DND-41 (cell line): ENCODE results near the gene APOL3.

ENCODE experiments used
- EZH2 ChIP-seq: IDR thresholded peaks from 3 replicates; pipeline ENCODE4 v1.6.1; 2012; ENCODE audit warnings: borderline replicate concordance, low read depth, mild to moderate bottlenecking, moderate library complexity, low read length, inconsistent platforms; ENCODE audit not compliant: severe bottlenecking
- TF ChIP-seq, protein P1 (sequence below): IDR thresholded peaks from 2 replicates; pipeline ENCODE4 v1.5.1; 2012; ENCODE audit warnings: borderline replicate concordance, low read length, moderate library complexity, mild to moderate bottlenecking; ENCODE audit not compliant: poor library complexity, severe bottlenecking; ENCODE audit errors: extremely low read depth

DNA sequence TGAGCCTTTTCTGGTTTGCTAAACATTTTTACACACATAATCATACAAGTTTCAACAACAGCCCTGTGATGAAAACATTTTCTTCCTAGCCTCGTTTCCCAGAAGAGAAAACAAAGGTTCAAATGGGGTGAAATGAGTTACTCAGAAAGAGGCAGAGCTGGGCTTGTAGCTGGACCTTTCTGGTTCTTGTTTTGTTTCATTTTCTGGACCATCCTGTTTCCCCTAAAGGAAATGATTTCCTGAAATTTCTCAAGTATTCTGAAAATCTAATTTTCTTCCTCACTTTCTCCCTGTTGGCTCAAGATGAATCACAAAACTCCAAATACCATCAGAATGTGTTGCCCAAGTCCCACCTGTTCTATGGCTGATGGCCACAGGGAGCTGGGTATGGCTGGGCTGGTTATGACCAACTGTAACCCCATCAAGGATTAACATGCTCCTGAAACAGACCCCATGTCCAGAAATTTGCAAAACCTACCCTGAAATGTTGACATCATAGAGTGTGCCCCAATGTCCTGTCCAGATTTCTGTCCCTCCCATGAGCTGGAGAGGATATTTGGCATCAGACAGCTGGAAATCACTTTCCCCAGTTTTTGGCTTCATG lies 47.7 kb upstream of the APOL3 start:
- TF ChIP-seq, protein P1, sequence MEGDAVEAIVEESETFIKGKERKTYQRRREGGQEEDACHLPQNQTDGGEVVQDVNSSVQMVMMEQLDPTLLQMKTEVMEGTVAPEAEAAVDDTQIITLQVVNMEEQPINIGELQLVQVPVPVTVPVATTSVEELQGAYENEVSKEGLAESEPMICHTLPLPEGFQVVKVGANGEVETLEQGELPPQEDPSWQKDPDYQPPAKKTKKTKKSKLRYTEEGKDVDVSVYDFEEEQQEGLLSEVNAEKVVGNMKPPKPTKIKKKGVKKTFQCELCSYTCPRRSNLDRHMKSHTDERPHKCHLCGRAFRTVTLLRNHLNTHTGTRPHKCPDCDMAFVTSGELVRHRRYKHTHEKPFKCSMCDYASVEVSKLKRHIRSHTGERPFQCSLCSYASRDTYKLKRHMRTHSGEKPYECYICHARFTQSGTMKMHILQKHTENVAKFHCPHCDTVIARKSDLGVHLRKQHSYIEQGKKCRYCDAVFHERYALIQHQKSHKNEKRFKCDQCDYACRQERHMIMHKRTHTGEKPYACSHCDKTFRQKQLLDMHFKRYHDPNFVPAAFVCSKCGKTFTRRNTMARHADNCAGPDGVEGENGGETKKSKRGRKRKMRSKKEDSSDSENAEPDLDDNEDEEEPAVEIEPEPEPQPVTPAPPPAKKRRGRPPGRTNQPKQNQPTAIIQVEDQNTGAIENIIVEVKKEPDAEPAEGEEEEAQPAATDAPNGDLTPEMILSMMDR, result no peak
- TF ChIP-seq EZH2, result no peak
